Activated CD4-positive, CD25-positive, alpha-beta regulatory T cell treated with anti-CD3 and anti-CD28 coated beads, Interleukin-2, amount 50 U/mL, for 24 hours (primary cell): ENCODE results near the gene CRYBG3.
A peak's percentile ranks its signal among the peaks of the same experiment; 100 is the strongest.

Source experiments
- ATAC-seq, 2 donors: fragments of 150-1000 bp; cut with Tn5 transposase; one replicate each; pipeline ENCODE4 v1.10.0; 2021; ENCODE audit warnings: mild to moderate bottlenecking in 1 of 2, moderate library complexity in 1 of 2

Gene CRYBG3

DNA sequence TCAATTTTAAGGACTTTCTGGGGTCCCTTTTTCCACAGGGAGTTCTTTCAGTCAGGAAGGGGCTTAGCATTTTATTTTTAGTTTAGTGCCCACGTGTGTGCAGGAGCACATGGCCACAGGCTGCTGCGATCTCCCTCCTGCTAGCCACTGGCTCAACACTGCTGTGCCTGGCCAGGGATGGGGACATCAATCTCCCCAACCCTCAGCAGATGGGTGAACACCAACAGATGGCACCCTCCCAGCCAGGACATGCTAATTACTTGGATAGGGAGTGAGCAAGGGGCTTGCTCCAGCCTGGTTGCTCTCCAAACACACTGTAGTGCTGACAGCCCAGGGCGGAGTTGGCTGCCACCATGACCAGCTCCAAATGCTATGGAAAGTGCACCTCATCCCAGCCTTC, 157.8 kb downstream of the CRYBG3 start:
- ATAC-seq: no peak

- peak; percentile 48 to 58 for ATAC-seq
Measured at GRCh38 chr3:97981886-97982285, 160.1 kb downstream of the CRYBG3 start.

- no peak for ATAC-seq
Measured at GRCh38 chr3:97983933-97984491, 162.2 kb downstream of the CRYBG3 start.

DNA sequence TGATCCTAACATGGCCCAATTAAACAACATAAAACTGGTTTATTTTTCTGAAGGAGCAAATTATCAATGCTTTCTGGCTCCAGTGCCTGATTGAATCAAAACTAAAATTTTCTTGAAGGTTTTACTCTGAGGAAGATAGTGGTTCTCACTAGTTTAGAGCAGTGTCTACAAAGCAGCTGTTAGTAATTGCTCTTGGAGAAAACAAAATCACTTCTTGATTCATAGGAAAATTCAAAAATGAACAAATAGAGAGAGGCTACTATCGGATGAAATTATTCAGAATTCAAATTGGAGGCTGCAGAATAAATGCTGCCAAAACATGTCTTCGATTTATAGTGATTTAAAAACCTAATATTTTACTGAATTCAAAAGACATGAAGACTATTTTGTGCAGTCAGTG, 165.5 kb downstream of the CRYBG3 start:
- no peak for ATAC-seq

DNA sequence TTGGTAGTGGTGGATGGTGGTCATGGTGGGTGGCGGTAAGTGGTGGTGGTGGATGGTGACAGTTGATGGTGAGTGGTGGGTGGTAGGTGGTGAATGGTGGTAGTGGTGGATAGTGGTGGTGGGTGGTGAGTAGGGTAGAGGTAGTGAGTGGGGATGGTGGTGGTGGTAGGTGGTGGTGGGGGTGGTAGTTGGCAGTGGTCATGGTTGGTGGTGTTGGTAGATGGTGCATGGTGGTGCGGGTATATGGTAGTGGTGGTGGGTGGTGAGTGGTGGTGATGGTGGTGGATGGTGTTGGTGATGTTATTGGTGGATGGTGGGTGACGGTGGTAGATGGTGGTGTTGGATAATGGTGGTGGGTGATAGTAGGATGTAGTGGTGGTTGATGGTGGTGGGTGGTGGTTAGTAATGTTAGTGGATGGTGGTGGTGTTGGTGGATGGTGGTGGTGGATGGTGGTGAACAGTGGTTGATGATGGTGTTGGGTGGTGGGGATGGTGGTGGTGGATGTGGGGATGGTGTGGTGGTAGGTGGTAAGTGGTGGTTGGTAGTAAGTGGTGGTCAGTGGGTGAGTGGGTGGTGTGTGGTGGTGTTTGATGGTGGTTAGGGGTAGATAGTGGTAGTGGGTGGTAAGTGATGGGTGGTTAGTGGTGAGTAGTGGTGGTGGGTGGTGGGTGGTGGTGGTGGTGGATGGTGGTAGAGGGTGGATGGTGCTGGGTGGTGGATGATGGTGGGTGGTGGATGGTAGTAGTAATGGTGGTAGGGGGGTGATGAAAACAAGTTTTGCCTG, 167.2 kb downstream of the CRYBG3 start:
- ATAC-seq: no peak

- ATAC-seq: no peak
Measured at GRCh38 chr3:97990624-97991292, 168.9 kb downstream of the CRYBG3 start.

GRCh38 chr3:97991293-97991682, 169.5 kb downstream of the CRYBG3 start:
- ATAC-seq: peak; percentile 51

DNA sequence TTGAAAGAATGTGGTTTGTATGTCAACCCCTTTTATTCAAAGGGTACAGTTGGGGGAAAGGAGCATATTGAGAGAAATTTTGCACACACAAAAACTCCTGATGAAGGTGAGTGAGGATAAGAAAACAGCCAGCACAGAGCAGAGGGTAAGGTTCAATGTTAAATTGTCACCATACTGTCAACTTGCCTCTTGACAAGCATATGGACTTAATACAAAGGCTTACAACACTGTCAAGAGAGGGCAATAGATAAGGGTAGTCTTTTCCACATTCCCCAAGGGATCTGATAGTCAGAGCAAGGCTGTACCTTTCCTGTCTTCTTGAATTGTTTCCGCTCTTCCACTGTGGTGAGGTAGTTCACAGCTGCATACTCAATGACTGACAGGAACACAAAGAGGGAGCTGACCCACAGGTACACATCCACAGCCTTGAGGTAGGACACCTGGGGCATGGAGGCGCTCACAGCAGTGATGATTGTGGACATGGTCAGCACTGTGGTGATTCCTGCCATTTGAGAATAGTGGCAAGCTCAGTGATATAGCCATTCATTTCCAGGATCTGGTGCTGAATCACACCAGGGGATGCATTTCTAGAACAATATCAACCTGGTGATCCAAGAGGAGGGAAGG, 170.8 kb downstream of the CRYBG3 start:
- ATAC-seq: no peak

DNA sequence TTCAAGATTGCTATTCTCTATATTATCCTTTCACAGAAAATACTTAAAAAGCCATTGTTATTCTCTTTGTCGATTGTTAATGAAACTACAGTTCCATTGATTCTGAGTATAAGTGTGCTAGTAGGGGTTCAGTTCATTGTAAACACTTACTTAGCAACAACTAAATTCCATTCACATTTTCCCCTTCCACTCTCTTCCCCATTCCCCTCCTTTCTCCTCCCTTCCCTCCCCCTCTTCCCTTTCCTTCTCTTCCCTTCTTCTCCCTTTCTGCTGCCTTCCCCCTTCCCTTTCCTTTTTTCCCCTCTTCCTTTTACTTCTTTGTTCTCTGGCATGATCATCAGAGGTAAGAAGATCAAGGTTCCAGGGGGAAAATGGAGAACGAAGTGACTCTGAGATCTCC, 171.7 kb downstream of the CRYBG3 start:
- no peak for ATAC-seq

- no peak for ATAC-seq
Measured at GRCh38 chr3:97994328-97994945, 172.6 kb downstream of the CRYBG3 start.
